ENCODE measurements around the gene FAM156B.

DNA sequence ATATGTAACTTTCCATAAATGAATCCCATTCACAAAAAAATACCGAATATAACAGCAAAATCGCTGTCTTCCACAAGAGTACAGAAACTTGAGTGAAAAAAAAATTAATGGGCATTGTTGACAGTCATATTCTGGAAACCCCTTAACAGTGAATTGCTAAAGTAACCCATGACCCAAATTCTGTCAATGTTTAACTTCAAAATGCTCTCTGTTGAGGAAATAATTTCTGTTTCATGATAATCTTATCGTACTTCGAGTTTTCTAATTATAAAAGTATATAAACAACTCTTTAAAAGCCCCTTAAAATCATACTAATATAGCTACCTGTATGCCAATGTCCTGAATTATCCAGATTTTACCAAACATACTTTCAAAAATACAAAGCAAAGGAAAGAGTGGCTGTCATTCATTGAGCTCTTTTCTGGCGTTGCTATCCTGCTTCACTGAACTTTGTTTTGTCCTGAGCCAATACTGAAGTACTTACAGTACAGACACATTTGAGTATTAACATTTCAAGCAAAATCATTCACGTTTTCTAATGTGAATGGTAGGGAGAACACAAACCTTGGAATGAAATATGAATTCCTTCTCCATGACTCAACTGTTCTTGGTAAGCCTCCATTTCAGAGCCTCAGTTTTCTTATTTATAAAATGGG lies 31.7 kb upstream of the FAM156B start:
- no peak for TF ChIP-seq CTCF (conservative IDR thresholded peaks at IDR 0.05; ENCODE audit: low read depth, low read length)
- TF ChIP-seq EZH2 (IDR thresholded peaks at IDR 0.05; ENCODE audit: low read length, unreplicated experiment): no peak
- TF ChIP-seq EZH2phosphoT487 (IDR thresholded peaks at IDR 0.05; ENCODE audit: borderline replicate concordance, low read length): no peak
